Stimulated activated CD4-positive, alpha-beta T cell treated with anti-CD3 and anti-CD28 coated beads, Interleukin-15, amount 100 ng/mL, for 48 hours (primary cell): ENCODE data around the gene C1QTNF2.

Source experiments
- DNase-seq, 2 donors: peaks; one replicate each; pipeline ENCODE4 v3.0.0-alpha.2; 2020; ENCODE audit warnings: low read depth in 2 of 2

Gene C1QTNF2

GRCh38 chr5:160371294-160371693, 868 bp upstream of the C1QTNF2 start:
- DNase-seq, result no peak

GRCh38 chr5:160370713-160371034, 248 bp upstream of the C1QTNF2 start:
- no peak for DNase-seq

GRCh38 chr5:160367885-160368284, 2.5 kb downstream of the C1QTNF2 start:
- DNase-seq, result no peak

- no peak for DNase-seq
Measured at GRCh38 chr5:160367261-160367660, 3.2 kb downstream of the C1QTNF2 start.

GRCh38 chr5:160366230-160366629, 4.2 kb downstream of the C1QTNF2 start:
- DNase-seq, result no peak

DNA sequence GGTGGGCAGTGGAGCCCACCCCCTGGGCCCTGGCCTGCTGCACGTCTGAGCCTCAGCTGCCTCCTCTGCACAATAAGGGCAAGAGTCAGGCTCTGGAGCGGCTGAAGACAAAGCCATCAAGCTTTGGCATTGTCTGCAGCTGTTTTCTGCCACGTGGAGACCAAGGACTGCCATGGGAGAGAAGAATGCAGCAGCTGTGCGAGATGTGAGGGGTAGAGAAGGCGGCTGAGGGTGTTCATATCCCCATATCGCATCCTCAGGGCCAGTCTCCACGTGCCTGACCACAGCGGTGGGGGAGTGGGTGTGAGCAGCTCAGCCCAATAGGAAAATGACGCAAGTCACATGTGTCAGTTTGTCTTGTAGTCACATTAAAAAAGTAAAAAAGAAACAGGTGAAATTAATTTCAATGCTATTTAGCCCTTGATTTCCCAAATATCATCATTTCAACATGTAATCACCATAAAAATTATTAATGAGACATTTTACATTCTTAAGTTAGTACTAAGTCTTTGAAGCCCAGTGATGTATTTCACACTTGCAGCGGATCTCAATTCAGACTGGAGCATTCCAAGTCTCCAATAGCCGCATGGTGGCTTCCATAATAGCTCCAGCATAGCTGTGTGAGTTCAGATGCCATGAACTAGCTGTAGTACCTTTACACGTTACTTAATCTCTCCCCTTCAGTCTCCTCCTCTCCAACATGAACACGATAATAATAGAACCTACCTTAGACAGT, 6.6 kb downstream of the C1QTNF2 start:
- no peak for DNase-seq

DNA sequence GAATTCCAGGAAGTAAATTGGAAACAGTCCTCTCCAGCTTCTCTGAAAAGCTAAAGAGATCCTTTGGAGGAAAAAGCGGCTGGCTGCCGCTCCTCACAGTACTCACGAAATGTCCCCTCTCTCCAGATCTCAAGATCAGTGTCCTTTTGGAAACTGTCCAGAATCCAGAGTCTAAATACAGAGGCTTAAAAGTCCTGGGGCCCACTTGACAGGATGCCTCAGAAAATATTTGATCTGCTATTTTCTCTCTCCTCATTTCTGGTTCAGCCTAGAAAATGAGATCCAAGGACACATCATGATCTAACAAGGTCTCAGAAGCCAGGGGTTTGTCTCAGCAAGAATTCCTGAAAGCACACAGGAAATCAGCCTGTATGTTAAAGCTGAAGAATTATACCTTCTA, 7.2 kb downstream of the C1QTNF2 start:
- no peak for DNase-seq

DNA sequence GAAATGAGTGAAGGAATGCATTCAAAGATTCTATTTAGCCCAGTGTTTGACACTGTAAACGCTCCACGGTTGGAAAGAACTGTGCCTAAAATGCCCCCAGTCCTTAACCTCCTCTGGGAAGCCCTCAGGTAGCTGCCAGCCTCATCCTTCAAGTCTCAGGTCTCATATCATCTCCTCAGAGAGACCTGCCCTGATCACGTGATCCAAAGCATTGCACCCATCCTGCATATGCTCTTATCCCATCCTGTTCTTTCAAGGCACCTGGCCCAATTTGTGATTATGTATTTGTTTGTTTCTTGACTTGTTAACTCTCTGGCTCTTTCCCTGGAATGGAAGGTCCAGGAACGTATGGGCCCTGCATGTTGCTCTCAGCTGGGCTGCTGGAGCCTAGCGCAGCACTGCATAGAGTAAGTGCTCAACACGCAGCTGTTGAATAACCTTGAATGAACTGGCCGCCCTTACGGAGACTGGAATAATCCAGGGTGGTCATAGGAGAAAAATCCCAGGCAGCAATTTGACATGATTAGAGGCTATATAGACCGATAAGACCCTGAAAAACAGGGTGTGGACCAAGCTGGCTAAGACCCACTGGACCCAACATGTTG, 8.7 kb downstream of the C1QTNF2 start:
- no peak for DNase-seq

- no peak for DNase-seq
Measured at GRCh38 chr5:160360310-160360709, 10.1 kb downstream of the C1QTNF2 start.

GRCh38 chr5:160359816-160360215, 10.6 kb downstream of the C1QTNF2 start:
- no peak for DNase-seq

- DNase-seq, result no peak
Measured at GRCh38 chr5:160359242-160359641, 11.2 kb downstream of the C1QTNF2 start.

DNA sequence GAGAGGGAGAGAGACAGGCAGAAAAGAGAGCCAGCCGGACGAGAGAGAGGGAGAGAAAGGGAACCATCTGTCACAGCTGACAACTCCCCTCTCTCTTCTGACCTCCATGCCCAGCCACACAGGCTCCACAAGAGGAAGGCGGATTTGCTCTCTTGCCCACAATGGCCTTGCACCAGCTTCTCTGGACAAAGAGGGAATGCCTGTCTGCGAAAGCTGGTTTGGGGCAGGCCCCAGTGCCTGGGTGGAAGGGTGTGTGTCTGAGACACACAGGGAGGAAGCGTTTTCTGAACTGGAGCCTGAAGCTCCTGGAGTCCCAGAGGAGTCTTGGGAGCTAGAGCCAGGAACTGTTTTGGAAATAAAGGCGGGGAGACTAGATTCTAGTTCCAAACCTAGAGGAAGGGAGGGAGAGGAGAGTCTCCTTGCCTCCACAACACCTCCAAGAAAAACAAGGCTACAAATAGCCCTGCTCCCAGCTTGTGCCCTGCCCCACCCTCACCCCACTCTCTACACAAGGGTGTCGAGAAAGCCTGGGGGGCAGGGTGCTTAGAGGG, 12.5 kb downstream of the C1QTNF2 start:
- DNase-seq, result no peak

DNA sequence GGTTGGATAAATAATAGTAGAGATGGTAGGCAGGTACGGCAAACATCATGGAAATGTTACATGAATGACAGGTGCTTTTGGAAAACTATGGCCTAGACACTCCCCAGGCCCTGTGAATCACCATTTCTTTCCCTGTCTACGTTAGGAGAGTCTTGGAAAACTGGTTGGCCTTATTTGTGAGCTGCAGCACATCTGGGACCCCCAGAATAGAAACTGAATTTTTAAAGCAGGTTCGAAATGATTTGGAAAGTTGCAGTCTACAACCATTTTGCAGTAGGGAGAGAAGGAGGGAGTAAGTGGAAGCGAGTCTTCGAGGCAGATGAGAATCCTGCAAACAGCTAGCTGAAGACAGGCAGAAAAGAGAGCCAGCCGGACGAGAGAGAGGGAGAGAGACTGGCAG, 13.0 kb downstream of the C1QTNF2 start:
- DNase-seq, result no peak

- no peak for DNase-seq
Measured at GRCh38 chr5:160356550-160357347, 13.7 kb downstream of the C1QTNF2 start.

DNA sequence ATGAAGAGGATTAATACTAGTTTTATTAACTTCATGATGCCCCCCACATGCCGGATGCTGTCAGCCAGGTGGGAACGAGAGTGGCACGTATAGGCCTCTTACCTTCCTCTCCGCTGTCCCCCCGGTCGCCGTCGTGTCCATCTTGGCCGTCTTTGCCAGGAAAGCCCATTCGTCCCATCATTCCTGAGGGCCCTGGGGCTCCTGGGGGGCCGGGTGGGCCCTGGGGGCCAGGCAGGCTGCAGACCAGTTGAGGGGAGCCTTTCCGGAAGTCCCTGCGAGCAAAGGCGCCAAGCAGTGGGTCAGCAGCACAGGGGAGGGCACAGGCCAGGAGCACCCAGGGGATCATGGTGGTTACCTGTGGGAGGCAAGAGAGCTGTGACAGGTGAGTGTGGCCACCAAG, 15.8 kb downstream of the C1QTNF2 start:
- no peak for DNase-seq

DNA sequence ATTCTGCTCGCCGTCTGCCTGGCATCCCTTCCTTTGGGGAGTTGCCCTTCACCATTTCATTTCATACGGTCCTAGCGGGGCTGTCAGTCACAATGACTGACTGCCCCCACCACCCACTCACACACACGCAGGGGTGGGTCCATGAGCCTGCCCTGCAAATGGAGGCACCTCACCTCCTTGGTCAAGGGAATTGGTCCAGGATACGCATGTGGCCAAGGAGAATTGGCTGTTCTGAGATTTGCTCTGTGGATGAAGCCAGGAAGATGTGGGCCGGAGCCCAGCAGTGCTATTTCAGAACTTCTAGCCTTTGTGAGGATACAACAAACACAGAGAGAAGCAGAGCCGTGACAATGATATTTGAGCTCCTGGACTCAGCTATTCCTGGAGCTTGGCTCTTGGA, 17.0 kb downstream of the C1QTNF2 start:
- no peak for DNase-seq

DNA sequence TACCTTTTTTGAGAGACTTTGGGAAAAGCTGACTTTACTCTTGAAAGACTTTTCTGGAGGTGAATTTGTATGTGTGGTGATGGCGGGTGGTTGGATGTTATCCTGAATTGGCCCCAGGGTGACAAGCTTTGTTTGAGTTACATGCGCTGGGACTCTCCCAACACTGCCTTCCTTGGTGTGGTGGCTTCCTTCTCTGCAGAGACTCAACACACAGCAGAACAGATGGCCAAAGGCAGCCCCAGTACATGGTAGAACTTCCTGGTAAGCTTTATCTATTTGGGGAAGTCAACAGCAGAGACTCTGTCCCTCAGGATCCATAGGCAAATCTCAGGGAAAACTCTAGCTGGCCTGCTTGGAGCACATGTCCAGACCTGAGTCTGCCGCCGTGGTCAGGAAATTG, 18.1 kb downstream of the C1QTNF2 start:
- no peak for DNase-seq

- DNase-seq, result no peak
Measured at GRCh38 chr5:160349935-160350303, 20.5 kb downstream of the C1QTNF2 start.

DNA sequence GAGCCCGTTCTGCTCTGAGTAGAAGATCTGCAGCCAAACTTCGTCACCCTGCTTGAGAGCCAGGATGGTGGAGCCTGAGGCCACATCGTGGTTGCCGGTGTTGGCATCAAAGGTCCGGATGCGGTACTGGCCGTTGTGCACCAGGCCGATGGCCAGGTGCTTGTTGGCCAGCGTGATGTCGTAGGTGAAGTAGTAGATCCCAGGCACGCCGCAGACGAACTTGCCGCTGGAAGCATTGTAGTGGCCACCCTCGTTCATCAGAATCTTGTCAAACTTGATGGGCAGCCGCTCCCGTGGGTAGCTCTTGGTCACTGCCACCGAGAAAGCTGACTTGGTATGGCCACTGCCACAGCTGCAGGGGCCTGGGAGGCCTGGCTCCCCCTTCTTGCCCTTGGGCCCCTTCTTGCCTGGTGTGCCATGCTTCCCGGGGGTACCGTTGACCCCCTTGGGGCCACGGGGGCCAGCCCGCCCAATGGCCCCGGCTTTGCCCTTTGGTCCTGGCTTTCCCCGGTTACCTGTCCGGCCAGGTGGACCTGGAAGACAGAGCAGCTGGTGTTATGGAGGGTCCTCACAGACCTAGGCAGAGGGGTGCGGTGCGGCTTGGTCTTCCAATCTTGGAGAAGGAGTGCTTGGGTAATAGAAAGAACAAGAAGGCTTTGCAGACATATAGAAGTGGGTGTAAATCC, 21.0 kb downstream of the C1QTNF2 start:
- no peak for DNase-seq

GRCh38 chr5:160348080-160348479, 22.3 kb downstream of the C1QTNF2 start:
- DNase-seq, result no peak

DNA sequence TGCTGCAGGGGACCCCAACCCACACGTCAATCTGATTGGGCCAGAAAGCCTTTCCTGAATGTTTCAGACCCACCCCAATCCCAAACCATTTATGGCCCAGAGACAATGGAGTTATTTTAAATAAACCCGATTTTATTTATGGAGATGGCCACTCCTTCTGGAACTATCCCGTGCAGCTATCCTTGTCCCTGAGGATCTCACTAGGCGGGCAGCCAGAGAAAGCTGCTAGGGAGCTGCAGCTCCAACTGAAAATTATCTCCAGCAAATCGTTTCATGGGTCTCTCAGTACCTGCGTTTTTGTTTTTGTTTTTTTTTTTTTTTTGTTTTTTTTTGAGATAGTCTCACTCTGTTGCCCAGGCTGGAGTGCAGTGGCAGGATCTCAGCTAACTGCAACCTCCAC, 23.0 kb downstream of the C1QTNF2 start:
- DNase-seq, result no peak

DNA sequence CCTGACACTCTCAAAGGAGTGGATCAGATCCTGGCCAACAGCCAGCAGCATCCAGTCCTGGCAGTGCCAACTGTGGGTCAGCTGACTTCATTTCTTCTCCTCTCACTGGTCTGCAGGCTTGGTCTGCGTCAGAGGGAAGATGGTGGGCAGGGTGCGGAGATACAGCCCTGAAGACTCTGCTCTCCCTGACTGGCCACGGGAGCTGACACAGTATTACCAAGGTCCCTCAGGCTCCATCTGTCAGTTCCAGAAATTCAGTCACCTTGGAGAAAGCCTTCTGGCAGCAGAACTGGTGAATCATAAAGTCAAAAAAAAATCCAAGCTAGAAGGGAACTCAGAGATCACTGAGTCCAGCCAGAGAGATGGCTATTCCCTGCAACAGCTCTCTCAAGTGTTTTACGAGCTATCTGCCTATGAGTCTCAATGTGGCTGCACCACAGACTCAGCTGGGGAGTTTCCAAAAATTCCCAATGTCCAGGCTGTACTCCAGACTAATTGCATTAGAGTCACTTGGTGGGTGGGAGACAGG, 27.9 kb downstream of the C1QTNF2 start:
- DNase-seq, result no peak
